GM18526 (cell line): ENCODE data around the gene OR8B8.

ENCODE experiments used
- POLR2A ChIP-seq: IDR thresholded peaks from 3 replicates; pipeline ENCODE4 v1.6.1; 2011; ENCODE audit not compliant: insufficient read length; ENCODE audit errors: extremely low read depth

The OR8B8 gene

GRCh38 chr11:124463324-124463723 lies 17.8 kb upstream of the OR8B8 start:
- TF ChIP-seq POLR2A, result no peak

- no peak for TF ChIP-seq POLR2A
Observed at GRCh38 chr11:124460459-124460858, 15.0 kb upstream of the OR8B8 start.

- no peak for TF ChIP-seq POLR2A
Observed at GRCh38 chr11:124454552-124454951, 9.1 kb upstream of the OR8B8 start.

- TF ChIP-seq POLR2A, result no peak
Observed at GRCh38 chr11:124446916-124447315, 1.4 kb upstream of the OR8B8 start.

- no peak for TF ChIP-seq POLR2A
Observed at GRCh38 chr11:124442847-124443246, 2.6 kb downstream of the OR8B8 start.

GRCh38 chr11:124442442-124442841 lies 3.1 kb downstream of the OR8B8 start:
- TF ChIP-seq POLR2A, result no peak

- no peak for TF ChIP-seq POLR2A
Observed at GRCh38 chr11:124441519-124441918, 4.0 kb downstream of the OR8B8 start.

- TF ChIP-seq POLR2A, result no peak
Observed at GRCh38 chr11:124441081-124441480, 4.4 kb downstream of the OR8B8 start.

GRCh38 chr11:124440608-124441007 lies 4.9 kb downstream of the OR8B8 start:
- TF ChIP-seq POLR2A, result no peak

- no peak for TF ChIP-seq POLR2A
Observed at GRCh38 chr11:124434699-124435098, 10.8 kb downstream of the OR8B8 start.

- TF ChIP-seq POLR2A, result no peak
Observed at GRCh38 chr11:124429599-124429998, 15.9 kb downstream of the OR8B8 start.

GRCh38 chr11:124424384-124424921 lies 21.0 kb downstream of the OR8B8 start, which contains the start of gene OR8B4:
Gene OR8B4, minus strand, starts transcription at chr11:124424871. Its CDS starts 0 bp downstream, at chr11:124424871.
- TF ChIP-seq POLR2A, result no peak

GRCh38 chr11:124421043-124421442 lies 24.5 kb downstream of the OR8B8 start:
- no peak for TF ChIP-seq POLR2A

GRCh38 chr11:124415356-124415923 lies 30.1 kb downstream of the OR8B8 start:
- TF ChIP-seq POLR2A, result no peak

GRCh38 chr11:124409906-124410305 lies 35.6 kb downstream of the OR8B8 start:
- TF ChIP-seq POLR2A, result no peak

- no peak for TF ChIP-seq POLR2A
Observed at GRCh38 chr11:124405581-124405980, 39.9 kb downstream of the OR8B8 start.

- no peak for TF ChIP-seq POLR2A
Observed at GRCh38 chr11:124402326-124402922, 43.1 kb downstream of the OR8B8 start.
